H54 (cell line): ENCODE data around the gene LRBA.

Experiments used
- DNase-seq: peaks from one replicate; pipeline ENCODE4 v3.0.0; 2011; ENCODE audit warnings: low spot score, mixed read lengths; ENCODE audit not compliant: insufficient read length
- FAIRE-seq: peaks from 3 replicates; lab custom pipeline; 2011; peaks lifted over from hg19 to GRCh38; lab: Jason Lieb, UNC
- POLR2A ChIP-seq: IDR thresholded peaks from 2 replicates; pipeline ENCODE4 v1.6.1; 2011; ENCODE audit warnings: low read depth, mild to moderate bottlenecking, low read length

LRBA gene

GRCh38 chr4:150495550-150495949 lies 519.5 kb downstream of the LRBA start:
- TF ChIP-seq POLR2A, result no peak
- DNase-seq (no peak), FAIRE-seq (no peak)

- FAIRE-seq (no peak), DNase-seq (no peak)
- TF ChIP-seq POLR2A, result no peak
These were observed 521.2 kb downstream of the LRBA start for GRCh38 chr4:150493851-150494250.

GRCh38 chr4:150491132-150492049 lies 523.7 kb downstream of the LRBA start:
- DNase-seq (no peak), FAIRE-seq (no peak)
- TF ChIP-seq POLR2A, result no peak

GRCh38 chr4:150482581-150482980 lies 532.5 kb downstream of the LRBA start:
- DNase-seq, result no peak
- TF ChIP-seq POLR2A, result no peak
- FAIRE-seq, result no peak

GRCh38 chr4:150479657-150480056 lies 535.4 kb downstream of the LRBA start:
- DNase-seq (no peak), FAIRE-seq (no peak)
- no peak for TF ChIP-seq POLR2A

- no peak for TF ChIP-seq POLR2A
- FAIRE-seq, result no peak
These were observed 537.2 kb downstream of the LRBA start for GRCh38 chr4:150477869-150478268.

GRCh38 chr4:150476776-150477175 lies 538.3 kb downstream of the LRBA start:
- no peak for TF ChIP-seq POLR2A
- no peak for DNase-seq
- FAIRE-seq, result no peak

More at GRCh38 chr4:150477869-150478268, 537.2 kb downstream of the LRBA start:
- no peak for DNase-seq

- DNase-seq, result no peak
- no peak for TF ChIP-seq POLR2A
- FAIRE-seq, result no peak
These were observed 539.3 kb downstream of the LRBA start for GRCh38 chr4:150475763-150476162.

GRCh38 chr4:150464523-150464922 lies 550.6 kb downstream of the LRBA start:
- no peak for TF ChIP-seq POLR2A
- no peak for FAIRE-seq

GRCh38 chr4:150462743-150463142 lies 552.3 kb downstream of the LRBA start:
- no peak for FAIRE-seq
- TF ChIP-seq POLR2A, result no peak
- DNase-seq, result no peak

More at GRCh38 chr4:150464523-150464922, 550.6 kb downstream of the LRBA start:
- no peak for DNase-seq

- no peak for TF ChIP-seq POLR2A
- FAIRE-seq (no peak), DNase-seq (no peak)
These were observed 553.1 kb downstream of the LRBA start for GRCh38 chr4:150461957-150462356.

- DNase-seq, result no peak
- TF ChIP-seq POLR2A, result no peak
- FAIRE-seq, result no peak
These were observed 557.3 kb downstream of the LRBA start for GRCh38 chr4:150457802-150458201.

GRCh38 chr4:150451883-150452282 lies 563.2 kb downstream of the LRBA start:
- no peak for TF ChIP-seq POLR2A
- no peak for FAIRE-seq

GRCh38 chr4:150447356-150447755 lies 567.7 kb downstream of the LRBA start:
- TF ChIP-seq POLR2A, result no peak
- no peak for FAIRE-seq
- no peak for DNase-seq

More at GRCh38 chr4:150451883-150452282, 563.2 kb downstream of the LRBA start:
- no peak for DNase-seq

GRCh38 chr4:150439451-150439933 lies 575.6 kb downstream of the LRBA start:
- no peak for TF ChIP-seq POLR2A
- DNase-seq, result no peak
- no peak for FAIRE-seq
